IMR-90 (cell line): Measurements from ENCODE around the gene CATSPER1. TPM values are rescaled to one million over a fixed set of nuclear protein-coding genes. Genes with fewer than 3 reads are reported as not detected.

ENCODE experiments used
- ATAC-seq: fragments of 200-7000 bp; cut with Tn5 transposase; 2 replicates; pipeline ENCODE4 v1.9.1; 2020; ENCODE audit warnings: low read depth, mild to moderate bottlenecking, moderate library complexity
- BruUV-seq: library from RNA; stranded (reverse); fragments of 400-500 nt; replicated peaks from 2 replicates; lab custom pipeline; 2021; lab: Mats Ljungman, UMichigan
- CTCF ChIA-PET: fragments of 300-600 bp; formaldehyde crosslinking; extraction: SDS; loops from one replicate; lab custom pipeline; 2021; ENCODE audit warnings: antibody characterized with exemption; lab: Yijun Ruan, JAX
- POLR2A ChIA-PET: fragments of 300-600 bp; sonication (Branson Sonifier 250); formaldehyde crosslinking; loops from one replicate; lab custom pipeline; 2022; ENCODE audit warnings: antibody characterized with exemption; ENCODE audit not compliant: unreplicated experiment; lab: Charles Lee
- DNase-seq: peaks from one replicate; pipeline ENCODE4 v3.0.0; 2013
- H2AFZ ChIP-seq: replicated peaks from 2 replicates; pipeline ENCODE3; 2013; ENCODE audit warnings: low read length, mild to moderate bottlenecking; ENCODE audit not compliant: poor library complexity
- H2AK5ac ChIP-seq: 2 replicates; pipeline ENCODE4 v1.6.1; 2013; ENCODE audit warnings: low read depth, low read length, inconsistent platforms
- H2AK9ac ChIP-seq: replicated peaks from 2 replicates; pipeline ENCODE3; 2013; ENCODE audit warnings: mild to moderate bottlenecking, low read depth, low read length, moderate library complexity; ENCODE audit not compliant: poor library complexity
- H2BK120ac ChIP-seq: 2 replicates; pipeline ENCODE4 v1.6.1; 2013; ENCODE audit warnings: low read depth, low read length, inconsistent platforms
- H2BK15ac ChIP-seq: 3 replicates; pipeline ENCODE4 v1.6.1; 2013; ENCODE audit warnings: low read depth, low read length, inconsistent platforms
- H2BK20ac ChIP-seq: 2 replicates; pipeline ENCODE4 v1.6.1; 2013; ENCODE audit warnings: low read depth, mild to moderate bottlenecking, inconsistent platforms, low read length, moderate library complexity
- H2BK5ac ChIP-seq: 2 replicates; pipeline ENCODE4 v1.6.1; 2013; ENCODE audit warnings: mild to moderate bottlenecking, low read depth, low read length, inconsistent platforms; ENCODE audit not compliant: poor library complexity, severe bottlenecking
- H3K14ac ChIP-seq: replicated peaks from 2 replicates; pipeline ENCODE4 v1.6.1; 2013; ENCODE audit warnings: low read depth, low read length, inconsistent platforms
- H3K18ac ChIP-seq: 2 replicates; pipeline ENCODE4 v1.6.1; 2013; ENCODE audit warnings: low read depth, low read length, control low read depth
- H3K23ac ChIP-seq: 2 replicates; pipeline ENCODE4 v1.6.1; 2013; ENCODE audit warnings: low read depth, low read length, inconsistent platforms
- H3K27ac ChIP-seq: 2 replicates; pipeline ENCODE4 v1.5.1; 2013; ENCODE audit warnings: mild to moderate bottlenecking, control low read depth, low read length; ENCODE audit not compliant: insufficient read depth
- H3K27me3 ChIP-seq: 2 replicates; pipeline ENCODE4 v1.6.1; 2013; ENCODE audit warnings: low read length; ENCODE audit not compliant: control insufficient read depth, insufficient read depth
- H3K36me3 ChIP-seq: 2 replicates; pipeline ENCODE4 v1.6.1; 2013; ENCODE audit warnings: low read length, mixed read lengths; ENCODE audit not compliant: control insufficient read depth, insufficient read depth
- H3K4ac ChIP-seq: 2 replicates; pipeline ENCODE4 v1.6.1; 2013; ENCODE audit warnings: low read depth, low read length, inconsistent platforms
- H3K4me1 ChIP-seq: 2 replicates; pipeline ENCODE4 v1.6.1; 2013; ENCODE audit warnings: low read length, mixed read lengths; ENCODE audit not compliant: control insufficient read depth, insufficient read depth
- H3K4me2 ChIP-seq: 2 replicates; pipeline ENCODE4 v1.6.1; 2013; ENCODE audit warnings: low read depth, mild to moderate bottlenecking, control low read depth, low read length, moderate library complexity
- H3K4me3 ChIP-seq: 2 replicates; pipeline ENCODE4 v1.5.1; 2013; ENCODE audit warnings: low read depth, mild to moderate bottlenecking, control low read depth, low read length, moderate library complexity; ENCODE audit not compliant: insufficient read depth
- H3K56ac ChIP-seq: 2 replicates; pipeline ENCODE4 v1.6.1; 2013; ENCODE audit warnings: low read length, inconsistent platforms; ENCODE audit not compliant: insufficient read depth; ENCODE audit errors: extremely low read depth
- H3K79me1 ChIP-seq, 2 experiments: 2 replicates each; pipeline ENCODE4 v1.6.1; 2013; ENCODE audit warnings: low read length in 2 of 2, inconsistent platforms in 1 of 2, low read depth in 1 of 2
- H3K9ac ChIP-seq: 2 replicates; pipeline ENCODE4 v1.6.1; 2013; ENCODE audit warnings: low read depth, low read length, control low read depth
- H3K9me1 ChIP-seq: 2 replicates; pipeline ENCODE4 v1.6.1; 2013; ENCODE audit warnings: low read length, inconsistent platforms; ENCODE audit not compliant: insufficient read depth
- H3K9me3 ChIP-seq: 2 replicates; pipeline ENCODE4 v1.6.1; 2013; ENCODE audit warnings: low read length; ENCODE audit not compliant: control insufficient read depth, insufficient read depth
- H4K20me1 ChIP-seq: 2 replicates; pipeline ENCODE4 v1.6.1; 2013; ENCODE audit warnings: low read length, inconsistent platforms; ENCODE audit not compliant: insufficient read depth
- H4K5ac ChIP-seq: 2 replicates; pipeline ENCODE4 v1.6.1; 2013; ENCODE audit warnings: mild to moderate bottlenecking, low read depth, low read length, control low read depth
- H4K8ac ChIP-seq, 2 experiments: 2 replicates each; pipeline ENCODE4 v1.6.1; 2013; ENCODE audit warnings: low read depth in 2 of 2, low read length in 2 of 2, control low read depth in 1 of 2, inconsistent platforms in 1 of 2
- H4K91ac ChIP-seq: 2 replicates; pipeline ENCODE4 v1.6.1; 2013; ENCODE audit warnings: low read depth, low read length, inconsistent platforms; ENCODE audit not compliant: insufficient read depth
- CHD1 ChIP-seq: IDR thresholded peaks from 2 replicates; pipeline ENCODE4 v1.6.1; 2012; ENCODE audit warnings: low read depth, low read length, improper control_type of control experiment
- MAFK ChIP-seq: IDR thresholded peaks from 2 replicates; pipeline ENCODE4 v1.6.1; 2012; ENCODE audit warnings: low read depth, low read length, improper control_type of control experiment
- MXI1 ChIP-seq: IDR thresholded peaks from 2 replicates; pipeline ENCODE4 v1.6.1; 2012; ENCODE audit warnings: low read depth, mild to moderate bottlenecking, low read length, moderate library complexity, borderline replicate concordance
- NFE2L2 ChIP-seq: fragments of 150-350 bp; IDR thresholded peaks from 2 replicates; pipeline ENCODE4 v1.6.1; 2016; ENCODE audit warnings: low read depth, mild to moderate bottlenecking, low read length
- RAD21 ChIP-seq: IDR thresholded peaks from 2 replicates; pipeline ENCODE4 v1.6.1; 2012; ENCODE audit warnings: low read length, improper control_type of control experiment
- RFX5 ChIP-seq: IDR thresholded peaks from 2 replicates; pipeline ENCODE4 v1.8.0; 2012; ENCODE audit warnings: low read depth, mild to moderate bottlenecking, low read length, moderate library complexity
- SMC3 ChIP-seq: fragments of 150-350 bp; IDR thresholded peaks from 2 replicates; pipeline ENCODE4 v1.6.1; 2016; ENCODE audit warnings: low read depth, mild to moderate bottlenecking, antibody characterized with exemption, low read length, moderate library complexity
- WGBS, 2 experiments: methylation state at CpG; one replicate each; pipeline versions ENCODE4 v1.1.5 to v1.1.7; 2013; ENCODE audit warnings: missing lambda C conversion rate in 2 of 2; ENCODE audit not compliant: insufficient read length in 1 of 2; ENCODE audit errors: extremely low coverage in 2 of 2; 5-methylcytosine and 5-hydroxymethylcytosine counted together
- dilution Hi-C: fragments of 300-500 bp; cut with HindIII; formaldehyde crosslinking; loops from one replicate; pipeline ENCODE4 v1.14.3; 2018; ENCODE audit warnings: low sequenced_read_pairs; ENCODE audit not compliant: unreplicated experiment
- in situ Hi-C: fragments of 300-500 bp; cut with MboI; formaldehyde crosslinking; loops from 3 replicates; pipeline ENCODE4 v1.14.3; 2019; ENCODE audit warnings: low sequenced_read_pairs, inconsistent platforms, mixed read lengths
- intact Hi-C: fragments of 100-400 bp; cut with micrococcal nuclease; formaldehyde crosslinking; loops from 2 replicates; pipeline ENCODE4 v1.10.0; 2022
- polyA plus RNA-seq, 3 experiments: library from polyadenylated mRNA; depleted of rRNA; stranded (reverse); fragments of >200 nt; gene quantifications; 2 replicates each; pipeline ENCODE4 v1.2.3, GENCODE V29; 2012; ENCODE audit warnings: low replicate concordance in 1 of 3
- total RNA-seq: library from RNA; depleted of rRNA; stranded (reverse); fragments of >200 nt; gene quantifications from 2 replicates; pipeline ENCODE4 v1.2.3, GENCODE V29; 2012

The CATSPER1 gene
- total and polyA plus RNA-seq, 2 of the 4 experiments (the other 2 are of a cell fraction) = 0.18 to 0.91 TPM

- ChIA-PET POLR2A (no interaction called here), CTCF (no interaction called here)
- Histone ChIP-seq H2AFZ (no peak overlapping the region), H3K9me3 (no peaks in the 10 kb centered on the region), H3K4me3 (no peak overlapping the region), H2BK20ac (no peak overlapping the region), H3K79me1 (peaks cover 29 to 59% of the 10 kb centered on the region in 2 experiments), H2BK15ac (no peak overlapping the region), H3K56ac (no peak overlapping the region), H3K4me1 (peaks cover 9% of the 10 kb centered on the region), H2BK120ac (no peak overlapping the region), H3K9me1 (peaks cover 9% of the 10 kb centered on the region), H2BK5ac (no peak overlapping the region), H3K36me3 (peaks cover 69% of the 10 kb centered on the region), H3K27ac (no peak overlapping the region), H4K8ac (no peak overlapping the region), H2AK9ac (no peak overlapping the region), H3K4me2 (no peak overlapping the region), H4K5ac (no peak overlapping the region), H3K18ac (no peak overlapping the region), H3K14ac (no peak overlapping the region), H2AK5ac (no peak overlapping the region), H3K23ac (no peak overlapping the region), H4K91ac (no peak overlapping the region), H3K4ac (no peak overlapping the region), H4K20me1 (peaks cover 21% of the 10 kb centered on the region), H3K9ac (no peak overlapping the region), H3K27me3 (no peaks in the 10 kb centered on the region)
- TF ChIP-seq RAD21 = no peak
- no peak for TF ChIP-seq MXI1
- no peak for TF ChIP-seq CHD1
- TF ChIP-seq RFX5 = no peak
- no peak for TF ChIP-seq MAFK
- TF ChIP-seq NFE2L2 = no peak
- no peak for TF ChIP-seq SMC3
- no TSS peak for BruUV-seq
- in situ Hi-C loops = no loop called here
- dilution Hi-C loops = no loop called here
- no CpG with 5 or more reads among the region's 1 CpG for WGBS, 2 experiments
- no peak for DNase-seq
- no peak for ATAC-seq
- intact Hi-C loops = no loop called here
Observed at GRCh38 chr11:66064571-66064970, 38.3 kb upstream of the CATSPER1 start.
